Measurements from ENCODE around the gene C1orf216. TPM values are rescaled to one million over a fixed set of nuclear protein-coding genes. Genes with fewer than 3 reads are reported as not detected.
"Not testable (repeated sequence)": the region's sequence is repeated elsewhere in the genome, so short reads cannot be mapped to it uniquely, and the experiment has no call there.

C1orf216 gene
- total and polyA plus RNA-seq, 2 of the 8 experiments (the other 6 are each of a cell fraction or from before 2014, with no cell fraction given), result 7.5 to 10.8 TPM

GRCh38 chr1:35711098-35711497 lies 7.6 kb downstream of the C1orf216 start:
- not testable (repeated sequence) for H2BK20ac ChIP-seq (ENCODE audit: low read length); H3K14ac ChIP-seq (ENCODE audit: insufficient read length); H3K4me2 ChIP-seq (ENCODE audit: insufficient read depth in 1 of 2, low read depth in 2 of 2, low read length in 2 of 2); H2BK5ac ChIP-seq (ENCODE audit: low read depth, low read length); H3K56ac ChIP-seq (replicated peaks; ENCODE audit: insufficient read length, low read depth, low read length); FAIRE-seq; H2AFZ ChIP-seq (ENCODE audit: low read length); H2BK15ac ChIP-seq (ENCODE audit: low read length); DNase-seq (ENCODE audit: low read depth in 1 of 2, low spot score in 2 of 2); H3K27ac ChIP-seq (ENCODE audit: low read depth, low read length); H3K79me2 ChIP-seq (ENCODE audit: control insufficient read depth in 1 of 2, insufficient read depth in 2 of 2, low read length in 2 of 2); H4K5ac ChIP-seq (ENCODE audit: insufficient read length, low read depth, low read length); H3K4ac ChIP-seq (replicated peaks; ENCODE audit: insufficient read length, low read depth, low read length); H4K91ac ChIP-seq (replicated peaks; ENCODE audit: insufficient read length, low read length); H3K4me3 ChIP-seq (ENCODE audit: extremely low read depth in 1 of 4, insufficient read depth in 2 of 4, low read depth in 3 of 4, low read length in 4 of 4); H3K79me1 ChIP-seq (ENCODE audit: low read depth, low read length); H2BK120ac ChIP-seq (replicated peaks; ENCODE audit: low read depth, low read length); H3K23ac ChIP-seq (ENCODE audit: insufficient read length); H4K8ac ChIP-seq (ENCODE audit: extremely low read depth, insufficient read depth, low read length); H3K9me3 ChIP-seq (ENCODE audit: insufficient read depth in 2 of 2, low read depth in 1 of 2, low read length in 1 of 2); H3K36me3 ChIP-seq (ENCODE audit: control insufficient read depth in 2 of 4, insufficient read depth in 4 of 4, low read length in 3 of 4); H3K9ac ChIP-seq (replicated peaks in 1 of 4; ENCODE audit: extremely low read depth in 1 of 4, low read depth in 3 of 4, low read length in 3 of 4); H3K18ac ChIP-seq (ENCODE audit: extremely low read depth, low read length); H2BK12ac ChIP-seq (ENCODE audit: low read depth, low read length); H2AK5ac ChIP-seq (ENCODE audit: low read depth, low read length)
- ChIA-PET CTCF (ENCODE audit: partially characterized antibody) (interaction anchor here (0.6 to 9.6 kb wide), 3 partner anchors 15 to 144 kb away, joined by 3 to 122 read pairs (median 81); no protein-coding TSS in a partner anchor), POLR2A (ENCODE audit: partially characterized antibody) (interaction anchor here (1.0 to 1.7 kb wide), 3 partner anchors 11 to 16 kb away, joined by 3 to 5 read pairs (median 4); no protein-coding TSS in a partner anchor)
- TF ChIP-seq TCF12 (IDR thresholded peaks at IDR 0.05; ENCODE audit: low read depth, low read length), result peak; percentile 95
- 81% methylated on average over 5 of the region's 5 CpGs; no CpG with 5 or more reads in 1 of the 2 experiments for WGBS, 2 experiments (ENCODE audit: extremely low coverage in 1 of 2, insufficient coverage in 1 of 2, insufficient read length in 1 of 2, insufficient replicate concordance in 2 of 2, low coverage in 1 of 2, low lambda C conversion rate in 2 of 2, missing lambda C conversion rate in 1 of 2)
- Histone ChIP-seq H3K27me3 (replicated peaks in 1 of 4; ENCODE audit: control insufficient read depth in 3 of 4, extremely low read depth in 1 of 4, insufficient read depth in 3 of 4, low read length in 3 of 4) (peaks cover 0 to 18% (median 12%) of the 10 kb centered on the region in 4 experiments; a peak in 5 of 7 replicates), H3K23me2 (ENCODE audit: low read depth, low read length) (peaks cover 14% of the 10 kb centered on the region), H3K4me1 (replicated peaks in 1 of 4; ENCODE audit: control insufficient read depth in 3 of 4, insufficient read depth in 4 of 4, low read length in 3 of 4) (peaks cover 3 to 17% (median 9%) of the 10 kb centered on the region in 4 experiments), H4K20me1 (replicated peaks in 1 of 2; ENCODE audit: control insufficient read depth in 1 of 2, insufficient read depth in 2 of 2, low read length in 2 of 2) (peaks cover 0 to 12% of the 10 kb centered on the region in 2 experiments)
